Naive B cell (primary cell): ENCODE data around the gene ELOVL3. TPM values are rescaled to one million over a fixed set of nuclear protein-coding genes. Genes with fewer than 3 reads are reported as not detected.
A peak's percentile ranks its signal among the peaks of the same experiment; 100 is the strongest.
"Not testable (repeated sequence)": the region's sequence is repeated elsewhere in the genome, so short reads cannot be mapped to it uniquely, and the experiment has no call there.

ENCODE experiments used
- ATAC-seq, 2 donors: fragments of 150-1000 bp; cut with Tn5 transposase; 2 replicates each; pipeline ENCODE4 v1.10.0; 2021; ENCODE audit warnings: low read depth in 2 of 2, mild to moderate bottlenecking in 2 of 2, moderate library complexity in 2 of 2
- DNase-seq: peaks from one replicate; pipeline ENCODE4 v3.0.0; 2022
- H3K27ac Mint-ChIP-seq, 6 donors: one replicate each; pipeline ENCODE4 v1.8.0; 2020 to 2022; ENCODE audit warnings: mild to moderate bottlenecking in 6 of 6, mixed read lengths in 6 of 6, moderate library complexity in 5 of 6, inconsistent platforms in 2 of 6
- H3K27me3 Mint-ChIP-seq, 3 donors: one replicate each; pipeline ENCODE4 v1.8.0; 2021 to 2022; ENCODE audit warnings: mixed read lengths in 3 of 3, mild to moderate bottlenecking in 1 of 3
- H3K36me3 Mint-ChIP-seq, 2 donors: one replicate each; pipeline ENCODE4 v1.8.0; 2020 to 2022; ENCODE audit warnings: mixed read lengths in 2 of 2, inconsistent platforms in 1 of 2, mild to moderate bottlenecking in 1 of 2
- H3K4me1 Mint-ChIP-seq, 3 donors: one replicate each; pipeline ENCODE4 v1.8.0; 2020 to 2022; ENCODE audit warnings: mixed read lengths in 3 of 3, inconsistent platforms in 1 of 3, mild to moderate bottlenecking in 1 of 3, moderate library complexity in 1 of 3
- H3K4me3 Mint-ChIP-seq, 8 donors: one replicate each; pipeline ENCODE4 v1.8.0; 2020 to 2022; ENCODE audit warnings: mild to moderate bottlenecking in 8 of 8, mixed read lengths in 8 of 8, moderate library complexity in 8 of 8, inconsistent platforms in 2 of 8
- H3K9me3 Mint-ChIP-seq, 7 donors: one replicate each; pipeline ENCODE4 v1.8.0; 2020 to 2022; ENCODE audit warnings: mixed read lengths in 7 of 7, mild to moderate bottlenecking in 5 of 7, inconsistent platforms in 2 of 7, moderate library complexity in 1 of 7
- polyA plus RNA-seq, 6 donors: library from polyadenylated mRNA; unstranded; fragments of 300-500 nt; fragmentation: Illumina TruSeq; gene quantifications; one replicate each; pipeline ENCODE4 v1.2.3, GENCODE V29; 2021; ENCODE audit warnings: low read depth in 6 of 6

ELOVL3 gene
- polyA plus RNA-seq, 6 donors from 2014 or later: not detected

GRCh38 chr10:102243309-102243708 is 17.2 kb downstream of the ELOVL3 start:
- ATAC-seq (no peak), DNase-seq (no peak)
- Mint-ChIP-seq H3K36me3 (peaks cover 0 to 14% of the 10 kb centered on the region in 2 donors), H3K4me1 (peaks cover 48 to 54% (median 52%) of the 10 kb centered on the region in 3 donors), H3K4me3 (peak overlapping the region in 4 of 8 donors; percentile 14 to 95 (median 30)), H3K27ac (no peak overlapping the region), H3K9me3 (peaks cover 0 to 3% (median 0%) of the 10 kb centered on the region in 7 donors), H3K27me3 (peaks cover 30 to 49% (median 36%) of the 10 kb centered on the region in 3 donors)

- ATAC-seq (peak; percentile 87 to 88), DNase-seq (peak; percentile 96)
- Mint-ChIP-seq H3K4me1 (peaks cover 48 to 57% (median 51%) of the 10 kb centered on the region in 3 donors), H3K36me3 (peaks cover 0 to 14% of the 10 kb centered on the region in 2 donors), H3K27me3 (peaks cover 19 to 35% (median 31%) of the 10 kb centered on the region in 3 donors), H3K27ac (peak within 1 kb of the TSS; percentile 94 to 99 (median 98)), H3K4me3 (peak within 1 kb of the TSS; percentile 89 to 99 (median 98)), H3K9me3 (peaks cover 0 to 3% (median 0%) of the 10 kb centered on the region in 7 donors)
Observed at GRCh38 chr10:102245082-102245931, 19.2 kb downstream of the ELOVL3 start, which contains the start of gene GBF1. TSS of gene GBF1 (plus strand) at chr10:102245532. CDS start at chr10:102258939, 13,407 bp downstream.

GRCh38 chr10:102245932-102246251 is 19.8 kb downstream of the ELOVL3 start:
- ATAC-seq: no peak
- Mint-ChIP-seq H3K27ac (peak overlapping the region; percentile 94 to 99 (median 98)), H3K36me3 (peaks cover 0 to 14% of the 10 kb centered on the region in 2 donors), H3K4me3 (peak overlapping the region; percentile 89 to 99 (median 98)), H3K27me3 (peaks cover 19 to 29% (median 25%) of the 10 kb centered on the region in 3 donors), H3K4me1 (peaks cover 45 to 54% (median 47%) of the 10 kb centered on the region in 3 donors), H3K9me3 (peaks cover 0 to 3% (median 0%) of the 10 kb centered on the region in 7 donors)
- DNase-seq: no peak

- H3K4me3 Mint-ChIP-seq: peak overlapping the region; percentile 89 to 99 (median 98)
- peaks cover 0 to 14% of the 10 kb centered on the region in 2 donors for H3K36me3 Mint-ChIP-seq
- ATAC-seq (no peak), DNase-seq (no peak)
- peak overlapping the region; percentile 2 to 99 (median 98) for H3K27ac Mint-ChIP-seq
- H3K9me3 Mint-ChIP-seq: peaks cover 0 to 3% (median 0%) of the 10 kb centered on the region in 7 donors
- peaks cover 42 to 51% (median 44%) of the 10 kb centered on the region in 3 donors for H3K4me1 Mint-ChIP-seq
- H3K27me3 Mint-ChIP-seq: peaks cover 19 to 25% (median 22%) of the 10 kb centered on the region in 3 donors
Observed at GRCh38 chr10:102246261-102246660, 20.2 kb downstream of the ELOVL3 start.

- H3K27ac Mint-ChIP-seq: peak overlapping the region in 3 of 6 donors; percentile 23 to 31 (median 25)
- peak overlapping the region in 6 of 8 donors; percentile 3 to 98 (median 80) for H3K4me3 Mint-ChIP-seq
- ATAC-seq: no peak
- no peak for DNase-seq
- no peaks in the 10 kb centered on the region for H3K9me3 Mint-ChIP-seq
- peaks cover 31 to 40% (median 35%) of the 10 kb centered on the region in 3 donors for H3K4me1 Mint-ChIP-seq
- peaks cover 0 to 6% of the 10 kb centered on the region in 2 donors for H3K36me3 Mint-ChIP-seq
- peaks cover 7 to 11% (median 11%) of the 10 kb centered on the region in 3 donors for H3K27me3 Mint-ChIP-seq
Observed at GRCh38 chr10:102247734-102248133, 21.6 kb downstream of the ELOVL3 start.

GRCh38 chr10:102252508-102252907 is 26.4 kb downstream of the ELOVL3 start:
- H3K4me3 Mint-ChIP-seq, H3K27me3 Mint-ChIP-seq, H3K9me3 Mint-ChIP-seq, H3K27ac Mint-ChIP-seq, H3K36me3 Mint-ChIP-seq, DNase-seq, ATAC-seq: not testable (repeated sequence)
- peaks cover 14 to 41% (median 21%) of the 10 kb centered on the region in 3 donors for H3K4me1 Mint-ChIP-seq

- Mint-ChIP-seq H3K4me1 (peaks cover 6 to 29% (median 15%) of the 10 kb centered on the region in 3 donors), H3K4me3 (no peak overlapping the region), H3K27me3 (no peaks in the 10 kb centered on the region), H3K27ac (no peak overlapping the region), H3K36me3 (peaks cover 0 to 8% of the 10 kb centered on the region in 2 donors), H3K9me3 (no peaks in the 10 kb centered on the region)
- ATAC-seq (no peak), DNase-seq (no peak)
Observed at GRCh38 chr10:102254426-102254825, 28.3 kb downstream of the ELOVL3 start.

- no peak overlapping the region for H3K4me3 Mint-ChIP-seq
Observed at GRCh38 chr10:102255404-102255803, 29.3 kb downstream of the ELOVL3 start.

GRCh38 chr10:102261196-102261595 is 35.1 kb downstream of the ELOVL3 start:
- ATAC-seq (no peak), DNase-seq (no peak)
- Mint-ChIP-seq H3K9me3 (no peaks in the 10 kb centered on the region), H3K27me3 (no peaks in the 10 kb centered on the region), H3K4me3 (no peak overlapping the region), H3K4me1 (peaks cover 4 to 6% (median 5%) of the 10 kb centered on the region in 3 donors), H3K27ac (no peak overlapping the region), H3K36me3 (peaks cover 5 to 33% of the 10 kb centered on the region in 2 donors)

More at GRCh38 chr10:102255404-102255803, 29.3 kb downstream of the ELOVL3 start:
- peaks cover 6 to 28% (median 15%) of the 10 kb centered on the region in 3 donors for H3K4me1 Mint-ChIP-seq
- H3K9me3 Mint-ChIP-seq: no peaks in the 10 kb centered on the region
- no peak for ATAC-seq
- peaks cover 0 to 14% of the 10 kb centered on the region in 2 donors for H3K36me3 Mint-ChIP-seq
- no peaks in the 10 kb centered on the region for H3K27me3 Mint-ChIP-seq
- no peak for DNase-seq
- peak overlapping the region in 1 of 6 donors; percentile 72 for H3K27ac Mint-ChIP-seq

GRCh38 chr10:102261842-102262241 is 35.7 kb downstream of the ELOVL3 start:
- H3K27me3 Mint-ChIP-seq: no peaks in the 10 kb centered on the region
- H3K4me1 Mint-ChIP-seq: peaks cover 3 to 9% (median 9%) of the 10 kb centered on the region in 3 donors
- DNase-seq: no peak
- no peak overlapping the region for H3K27ac Mint-ChIP-seq
- H3K9me3 Mint-ChIP-seq: no peaks in the 10 kb centered on the region
- H3K4me3 Mint-ChIP-seq: no peak overlapping the region
- peaks cover 5 to 33% of the 10 kb centered on the region in 2 donors for H3K36me3 Mint-ChIP-seq
- no peak for ATAC-seq

GRCh38 chr10:102262744-102263370 is 36.8 kb downstream of the ELOVL3 start:
- H3K36me3 Mint-ChIP-seq: peaks cover 5 to 33% of the 10 kb centered on the region in 2 donors
- DNase-seq: no peak
- ATAC-seq: no peak
- no peaks in the 10 kb centered on the region for H3K27me3 Mint-ChIP-seq
- no peak overlapping the region for H3K4me3 Mint-ChIP-seq
- no peaks in the 10 kb centered on the region for H3K9me3 Mint-ChIP-seq
- H3K27ac Mint-ChIP-seq: no peak overlapping the region
- peaks cover 9 to 17% (median 15%) of the 10 kb centered on the region in 3 donors for H3K4me1 Mint-ChIP-seq

- peaks cover 15 to 29% (median 19%) of the 10 kb centered on the region in 3 donors for H3K4me1 Mint-ChIP-seq
- no peak overlapping the region for H3K4me3 Mint-ChIP-seq
- peaks cover 5 to 29% of the 10 kb centered on the region in 2 donors for H3K36me3 Mint-ChIP-seq
- H3K9me3 Mint-ChIP-seq: no peaks in the 10 kb centered on the region
- no peak overlapping the region for H3K27ac Mint-ChIP-seq
- H3K27me3 Mint-ChIP-seq: no peaks in the 10 kb centered on the region
- DNase-seq (no peak), ATAC-seq (no peak)
Observed at GRCh38 chr10:102264371-102264770, 38.3 kb downstream of the ELOVL3 start.

- Mint-ChIP-seq H3K4me3 (no peak overlapping the region), H3K27me3 (no peaks in the 10 kb centered on the region), H3K9me3 (no peaks in the 10 kb centered on the region), H3K4me1 (peaks cover 20 to 29% (median 21%) of the 10 kb centered on the region in 3 donors), H3K27ac (peak overlapping the region in 5 of 6 donors; percentile 47 to 80 (median 54)), H3K36me3 (peaks cover 0 to 15% of the 10 kb centered on the region in 2 donors)
- no peak for DNase-seq
- no peak for ATAC-seq
Observed at GRCh38 chr10:102266670-102267069, 40.6 kb downstream of the ELOVL3 start.
